Measurements from ENCODE around the gene NFIA.

The NFIA gene

GRCh38 chr1:61386770-61387169 is 304.4 kb downstream of the NFIA start:
- no peak for DNase-seq

- no peak for DNase-seq
Observed at GRCh38 chr1:61387829-61388228, 305.5 kb downstream of the NFIA start.

GRCh38 chr1:61388566-61388965 is 306.2 kb downstream of the NFIA start:
- DNase-seq = no peak

- DNase-seq = no peak
Observed at GRCh38 chr1:61389194-61389925, 307.0 kb downstream of the NFIA start.

GRCh38 chr1:61389926-61390845 is 307.8 kb downstream of the NFIA start:
- no peak for DNase-seq

- no peak for DNase-seq
Observed at GRCh38 chr1:61391730-61392129, 309.4 kb downstream of the NFIA start.

- DNase-seq = no peak
Observed at GRCh38 chr1:61392409-61393242, 310.3 kb downstream of the NFIA start.

GRCh38 chr1:61393575-61393974 is 311.2 kb downstream of the NFIA start:
- DNase-seq = no peak

GRCh38 chr1:61395146-61395800 is 312.9 kb downstream of the NFIA start:
- no peak for DNase-seq

GRCh38 chr1:61397495-61397894 is 315.1 kb downstream of the NFIA start:
- no peak for DNase-seq

- DNase-seq = no peak
Observed at GRCh38 chr1:61397935-61398334, 315.6 kb downstream of the NFIA start.

GRCh38 chr1:61399199-61399598 is 316.8 kb downstream of the NFIA start:
- no peak for DNase-seq

GRCh38 chr1:61400131-61400770 is 317.9 kb downstream of the NFIA start:
- no peak for DNase-seq

GRCh38 chr1:61400997-61401396 is 318.6 kb downstream of the NFIA start:
- DNase-seq = no peak

- DNase-seq = no peak
Observed at GRCh38 chr1:61403679-61404596, 321.6 kb downstream of the NFIA start.

- DNase-seq = no peak
Observed at GRCh38 chr1:61404597-61405376, 322.4 kb downstream of the NFIA start.

- no peak for DNase-seq
Observed at GRCh38 chr1:61406467-61406866, 324.1 kb downstream of the NFIA start.

- no peak for DNase-seq
Observed at GRCh38 chr1:61412601-61413000, 330.2 kb downstream of the NFIA start.

- no peak for DNase-seq
Observed at GRCh38 chr1:61419196-61419595, 336.8 kb downstream of the NFIA start.

- DNase-seq = no peak
Observed at GRCh38 chr1:61419657-61420056, 337.3 kb downstream of the NFIA start.
